AG04450 (cell line): ENCODE measurements around the gene PDK4. TPM values are rescaled to one million over a fixed set of nuclear protein-coding genes. Genes with fewer than 3 reads are reported as not detected.

Experiments
- CTCF ChIA-PET: fragments of 300-600, 350-600 bp; formaldehyde crosslinking; extraction: SDS; loops from one replicate; lab custom pipeline; 2022; ENCODE audit warnings: antibody characterized with exemption, inconsistent platforms; lab: Charles Lee
- POLR2A ChIA-PET: fragments of 350-600 bp; formaldehyde crosslinking; extraction: SDS; loops from one replicate; lab custom pipeline; 2021; ENCODE audit warnings: antibody characterized with exemption, inconsistent platforms; lab: Yijun Ruan, JAX
- DNase-seq: peaks from one replicate; pipeline ENCODE4 v3.0.0-alpha.2; 2011; ENCODE audit warnings: low read depth, low spot score
- H3K27ac ChIP-seq: one replicate; pipeline ENCODE4 v1.5.1; 2012; ENCODE audit warnings: low read depth, low read length, control low read depth
- H3K27me3 ChIP-seq: one replicate; pipeline ENCODE4 v1.6.0; 2012; ENCODE audit warnings: low read length; ENCODE audit not compliant: control insufficient read depth, insufficient read depth
- H3K4me3 ChIP-seq: 2 replicates; pipeline ENCODE4 v1.5.1; 2011; ENCODE audit warnings: mild to moderate bottlenecking, low read depth, low read length, control low read depth
- H3K9me3 ChIP-seq: 2 replicates; pipeline ENCODE4 v1.5.1; 2012; ENCODE audit warnings: low read length; ENCODE audit not compliant: control insufficient read depth, insufficient read depth
- polyA minus RNA-seq: library from RNA; depleted of rRNA, polyadenylated mRNA; stranded (reverse); fragments of >200 nt; gene quantifications from 2 replicates; pipeline ENCODE4 v1.2.3, GENCODE V29; 2011; rRNA and poly(A)+ RNA removed
- polyA plus RNA-seq: library from polyadenylated mRNA; depleted of rRNA; stranded (reverse); fragments of >200 nt; gene quantifications from 2 replicates; pipeline ENCODE4 v1.2.3, GENCODE V29; 2011; rRNA removed
- TF ChIP-seq, protein P1 (sequence below): IDR thresholded peaks from 2 replicates; pipeline ENCODE4 v1.5.1; 2011; ENCODE audit warnings: low read depth, low read length, control low read depth, inconsistent platforms

Gene PDK4
- polyA plus RNA-seq (0.04 and 0.05 TPM in 2 replicates), polyA minus RNA-seq (0.09 and 0.18 TPM in 2 replicates)

DNA sequence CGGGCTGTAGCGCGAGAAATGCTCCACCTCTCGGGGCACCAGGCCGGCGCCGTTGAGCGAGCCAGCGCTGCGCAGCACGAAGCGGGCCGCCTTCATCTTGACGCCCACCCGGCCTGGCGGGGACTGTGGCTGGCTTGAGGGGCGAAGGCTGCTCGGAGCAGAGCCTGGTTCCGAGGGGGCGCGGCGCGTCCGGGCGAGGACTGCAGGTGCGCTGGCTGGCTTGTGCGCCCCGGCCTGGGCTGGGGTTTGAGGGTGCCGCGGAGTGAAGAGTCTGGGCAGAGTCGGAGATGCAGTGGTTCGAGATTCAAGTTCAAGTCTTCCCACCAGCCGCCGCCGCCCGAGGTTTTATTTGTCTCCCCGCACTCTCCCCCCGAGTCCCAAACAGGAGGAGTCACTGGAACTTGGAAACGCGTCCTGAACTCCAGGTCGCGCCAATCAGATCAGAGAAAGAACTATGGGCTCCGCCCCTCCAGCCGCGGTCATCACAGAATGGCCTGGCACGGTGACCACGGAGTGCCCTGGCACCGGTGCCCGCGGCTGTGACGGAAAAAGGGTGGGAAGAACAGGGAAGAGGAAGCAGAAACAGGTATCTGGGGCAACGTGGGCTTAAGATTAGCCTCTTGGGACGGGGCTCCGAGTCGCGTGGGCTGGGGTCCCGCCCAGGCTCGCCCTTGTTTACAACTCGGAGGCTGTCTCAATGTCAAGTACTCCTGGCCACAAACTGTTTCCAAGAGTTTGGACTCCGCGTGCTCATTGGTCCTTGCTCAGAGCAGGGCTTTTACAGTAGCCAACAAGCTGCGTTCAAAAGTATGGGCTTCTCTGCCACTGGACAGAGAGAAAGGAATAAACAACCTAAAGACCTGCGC lies at the start of gene PDK4:
TSS of gene PDK4 (minus strand) at position 319 of the 866 bp plus-strand sequence. CDS start at position 96, 223 bp downstream.
- peak within 1 kb of the TSS; percentile 58 for H3K4me3 ChIP-seq
- POLR2A ChIA-PET: interaction anchor here (0.6 kb wide), 1 partner anchor 13 kb away, joined by 9 read pairs; no protein-coding TSS in a partner anchor
- DNase-seq: no peak
- no peak within 1 kb of the TSS for H3K27ac ChIP-seq
- CTCF ChIA-PET: interaction anchor here (0.7 to 1.7 kb wide), 3 partner anchors 52 to 94 kb away, joined by 3 to 4 read pairs (median 3); no protein-coding TSS in a partner anchor
- H3K9me3 ChIP-seq: no peaks in the 10 kb centered on the region
- TF ChIP-seq, protein P1, sequence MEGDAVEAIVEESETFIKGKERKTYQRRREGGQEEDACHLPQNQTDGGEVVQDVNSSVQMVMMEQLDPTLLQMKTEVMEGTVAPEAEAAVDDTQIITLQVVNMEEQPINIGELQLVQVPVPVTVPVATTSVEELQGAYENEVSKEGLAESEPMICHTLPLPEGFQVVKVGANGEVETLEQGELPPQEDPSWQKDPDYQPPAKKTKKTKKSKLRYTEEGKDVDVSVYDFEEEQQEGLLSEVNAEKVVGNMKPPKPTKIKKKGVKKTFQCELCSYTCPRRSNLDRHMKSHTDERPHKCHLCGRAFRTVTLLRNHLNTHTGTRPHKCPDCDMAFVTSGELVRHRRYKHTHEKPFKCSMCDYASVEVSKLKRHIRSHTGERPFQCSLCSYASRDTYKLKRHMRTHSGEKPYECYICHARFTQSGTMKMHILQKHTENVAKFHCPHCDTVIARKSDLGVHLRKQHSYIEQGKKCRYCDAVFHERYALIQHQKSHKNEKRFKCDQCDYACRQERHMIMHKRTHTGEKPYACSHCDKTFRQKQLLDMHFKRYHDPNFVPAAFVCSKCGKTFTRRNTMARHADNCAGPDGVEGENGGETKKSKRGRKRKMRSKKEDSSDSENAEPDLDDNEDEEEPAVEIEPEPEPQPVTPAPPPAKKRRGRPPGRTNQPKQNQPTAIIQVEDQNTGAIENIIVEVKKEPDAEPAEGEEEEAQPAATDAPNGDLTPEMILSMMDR: no peak
- no peaks in the 10 kb centered on the region for H3K27me3 ChIP-seq

DNA sequence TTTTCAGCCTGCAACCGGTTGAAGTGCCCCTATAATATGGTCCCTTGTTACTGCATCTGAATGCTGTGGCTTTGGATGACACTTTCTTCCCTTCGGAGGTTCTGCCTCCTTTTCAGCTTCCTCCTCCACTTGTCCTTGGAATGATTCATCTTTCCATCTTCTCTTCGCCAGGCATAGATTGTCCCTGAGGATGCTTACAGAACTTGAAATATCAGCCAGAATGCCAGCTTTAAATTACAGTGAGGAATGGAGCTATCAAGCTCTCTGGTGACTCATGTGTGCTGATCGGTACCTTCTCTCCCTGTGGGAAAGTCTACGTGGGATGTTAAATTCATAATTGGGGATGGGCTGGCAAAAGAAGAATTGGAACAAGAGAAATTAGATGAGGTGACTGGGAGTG lies 45.9 kb upstream of the PDK4 start:
- H3K9me3 ChIP-seq: no peaks in the 10 kb centered on the region
- no peak overlapping the region for H3K4me3 ChIP-seq
- DNase-seq: no peak
- H3K27me3 ChIP-seq: no peaks in the 10 kb centered on the region
- H3K27ac ChIP-seq: no peak overlapping the region
- POLR2A ChIA-PET: no interaction called here
- CTCF ChIA-PET: interaction anchor here (1.1 kb wide), 1 partner anchor 115 kb away, joined by 3 read pairs; no protein-coding TSS in a partner anchor
- TF ChIP-seq, protein P1: no peak

DNA sequence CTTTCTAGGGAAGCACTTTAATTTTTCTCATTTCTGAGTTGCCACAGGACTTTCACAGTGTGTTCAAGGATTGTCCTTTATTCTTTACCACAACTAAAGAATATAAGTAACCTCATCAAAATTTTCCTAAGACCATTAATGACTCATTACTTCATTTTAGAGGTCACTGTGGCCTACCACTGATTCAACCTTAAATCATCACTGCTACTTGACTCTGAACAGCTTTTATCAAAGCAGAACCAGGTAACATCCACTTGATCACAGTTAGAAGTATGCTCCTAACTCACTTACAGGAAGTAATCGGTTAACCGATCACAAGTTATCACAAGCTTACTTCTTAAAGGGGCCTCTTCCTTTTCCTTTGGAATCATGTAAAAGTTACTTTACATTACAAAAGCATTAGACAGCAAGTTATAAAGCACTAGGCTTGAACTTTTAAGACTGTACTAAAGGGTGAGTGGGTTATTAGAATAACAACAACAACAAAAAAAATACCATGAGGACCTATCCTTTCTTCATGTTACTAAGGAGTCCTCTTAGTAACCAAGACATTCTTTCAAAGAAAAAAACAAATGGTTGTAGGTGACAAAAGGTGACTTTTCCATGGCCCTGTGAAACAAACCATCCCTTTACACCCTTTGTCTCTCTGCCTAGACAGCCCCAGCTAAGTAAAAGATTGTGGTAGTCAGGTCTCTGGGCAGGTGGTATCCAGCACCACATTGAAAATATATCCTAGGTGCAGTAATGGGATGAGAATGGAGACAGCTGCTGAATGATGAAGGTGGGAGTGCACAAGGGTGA lies 40.0 kb upstream of the PDK4 start:
- Histone ChIP-seq H3K9me3 (no peaks in the 10 kb centered on the region), H3K27me3 (no peaks in the 10 kb centered on the region), H3K4me3 (no peak overlapping the region), H3K27ac (no peak overlapping the region)
- ChIA-PET POLR2A (no interaction called here), CTCF (interaction anchor here (1.7 kb wide), 1 partner anchor 92 kb away, joined by 5 read pairs; no protein-coding TSS in a partner anchor)
- DNase-seq: no peak
- TF ChIP-seq, protein P1: no peak

- POLR2A ChIA-PET: no interaction called here
- Histone ChIP-seq H3K9me3 (no peaks in the 10 kb centered on the region), H3K27me3 (no peaks in the 10 kb centered on the region), H3K27ac (no peak overlapping the region), H3K4me3 (no peak overlapping the region)
- no peak for DNase-seq
- TF ChIP-seq, protein P1: no peak
- CTCF ChIA-PET: no interaction called here
Measured at GRCh38 chr7:95632609-95633008, 36.3 kb upstream of the PDK4 start.
